Measurements from ENCODE around the gene SMIM10L1.

DNA sequence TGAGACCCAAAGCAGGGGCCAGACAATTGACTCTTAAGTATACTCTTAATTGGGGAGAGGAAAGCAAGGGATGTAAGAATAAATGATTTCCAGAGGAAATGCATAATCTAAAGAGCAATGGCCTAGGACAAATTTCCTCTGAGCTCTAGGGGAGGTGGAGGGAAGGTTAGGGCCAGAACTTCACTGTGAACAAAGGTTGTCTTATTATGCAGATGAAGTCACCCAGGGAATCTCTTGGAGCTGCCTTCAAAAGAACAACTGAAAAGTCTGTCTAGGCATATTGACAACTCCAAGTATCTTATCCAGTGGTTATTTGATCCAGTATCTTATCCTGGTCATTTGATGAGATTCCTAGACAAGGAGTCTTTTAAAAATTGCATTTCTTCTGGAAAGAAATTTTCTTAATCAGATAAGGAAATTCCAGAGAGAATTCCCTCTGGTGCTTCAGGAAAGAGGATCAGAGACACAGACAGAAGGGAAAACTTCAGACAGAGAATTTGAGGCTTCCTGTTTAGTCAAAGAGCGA lies 16.5 kb upstream of the SMIM10L1 start:
- TF ChIP-seq GATA3 (IDR thresholded peaks at IDR 0.05; ENCODE audit: low read depth, low read length): no peak
- no peak for TF ChIP-seq GATA2 (IDR thresholded peaks at IDR 0.05; ENCODE audit: low read depth, low read length)
